ENCODE results near the gene TSR1.

Gene TSR1

DNA sequence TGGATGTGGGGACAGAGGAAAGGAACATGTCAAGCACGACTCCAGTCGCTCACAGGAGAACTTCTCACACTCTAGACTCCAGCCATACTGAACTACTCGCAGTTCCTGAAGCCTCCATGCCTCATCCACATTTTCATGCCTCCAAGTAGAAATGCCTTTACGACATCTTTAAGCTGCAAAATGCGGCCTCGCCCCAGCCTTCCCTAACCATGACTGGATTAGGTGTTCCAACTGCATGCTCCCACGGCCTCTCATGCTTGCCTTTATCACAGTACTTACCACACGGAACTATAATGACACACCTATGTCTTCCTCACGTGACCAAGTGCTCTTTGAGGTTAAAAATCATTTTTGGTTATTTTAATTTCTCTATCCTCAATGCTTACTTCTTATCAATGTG, 56.5 kb downstream of the TSR1 start:
- no peak for DNase-seq (ENCODE audit: low spot score)

DNA sequence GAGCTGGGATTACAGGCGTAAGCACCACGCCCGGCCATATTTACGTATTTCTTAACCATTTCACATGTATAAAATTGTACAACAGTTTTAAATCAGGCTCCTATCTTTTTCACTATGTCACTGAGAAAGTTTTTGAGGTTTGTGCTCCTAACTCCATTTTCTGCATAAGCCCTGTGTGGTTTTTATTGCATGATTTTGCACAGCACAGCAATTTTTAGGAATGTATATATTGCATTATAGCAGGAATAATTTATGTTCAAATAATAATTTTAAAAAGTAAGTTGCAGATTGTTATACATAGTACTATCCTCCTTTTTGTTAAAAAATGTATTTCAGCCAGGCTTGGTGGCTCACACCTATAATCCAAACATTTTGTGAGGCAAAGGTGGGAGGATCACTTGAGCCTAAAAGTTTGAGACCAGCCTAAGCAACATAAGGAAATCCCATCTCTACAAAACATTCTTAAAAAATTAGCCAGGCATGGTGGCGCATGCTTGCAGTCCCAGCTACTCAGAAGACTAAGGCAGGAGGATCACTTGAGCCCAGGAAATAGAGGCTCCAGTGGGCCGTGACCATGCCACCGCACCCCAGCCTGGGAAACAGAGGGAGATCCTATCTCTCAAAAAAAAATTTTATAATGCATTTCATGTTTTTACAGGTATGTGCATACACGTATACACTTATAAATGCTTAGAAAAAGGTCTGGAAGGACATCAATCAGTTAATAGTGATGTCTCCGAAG, 58.7 kb downstream of the TSR1 start:
- DNase-seq (ENCODE audit: low spot score): no peak

DNA sequence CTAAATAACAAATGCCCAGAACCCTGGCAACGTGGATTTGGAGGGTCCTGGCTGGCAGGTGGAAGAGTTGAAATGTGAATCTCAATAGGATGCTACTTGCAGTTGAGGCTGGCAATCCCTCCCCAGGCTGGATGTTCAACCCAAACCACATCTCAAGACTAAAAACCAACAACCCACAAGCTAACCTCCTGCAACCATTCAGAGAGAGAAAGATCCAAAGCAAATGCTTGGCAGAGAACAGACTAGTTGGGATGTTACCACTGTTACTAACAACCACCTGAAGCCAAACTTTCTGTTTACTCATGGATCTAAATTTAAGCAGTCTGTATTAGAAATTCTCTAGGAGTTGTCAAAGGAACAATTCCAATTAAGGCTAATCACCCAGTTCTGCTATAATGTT, 60.5 kb downstream of the TSR1 start:
- DNase-seq (ENCODE audit: low spot score): no peak

DNA sequence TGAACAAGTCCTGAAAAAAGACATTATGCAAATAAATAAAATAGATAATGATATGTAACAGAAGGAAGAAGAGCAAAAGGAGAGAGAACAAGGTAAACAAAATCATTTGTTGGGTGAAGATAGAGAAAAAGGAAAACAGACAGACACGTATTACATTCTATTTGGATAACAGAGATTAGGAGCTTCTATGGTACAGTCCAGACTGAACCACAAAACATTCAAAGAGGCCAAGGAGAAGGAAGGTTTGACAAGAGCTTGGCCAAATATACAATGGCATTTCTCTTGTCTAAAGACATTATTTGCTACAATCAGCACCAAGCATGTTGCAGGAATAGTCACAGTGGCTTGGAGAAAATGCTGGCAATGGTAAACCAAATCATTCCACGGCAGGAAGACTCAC, 61.8 kb downstream of the TSR1 start:
- no peak for DNase-seq (ENCODE audit: low spot score)
